Esophagus squamous epithelium (tissue), 4 donors: ENCODE results near the gene PAFAH2.

Source experiments
- CTCF ChIP-seq, 6 experiments: fragments of 450-650 bp in 4 of 6; fragments of 200-600 bp in 2 of 6; sonication (generic) in 2 of 6; IDR thresholded peaks; one replicate each; pipeline ENCODE4 v1.5.1; 2016 to 2019; ENCODE audit warnings: antibody characterized with exemption in 6 of 6, mild to moderate bottlenecking in 4 of 6, moderate library complexity in 4 of 6
- POLR2A ChIP-seq, 4 donors: fragments of 450-650 bp; IDR thresholded peaks; one replicate each; pipeline ENCODE4 v1.6.1; 2017; ENCODE audit warnings: antibody characterized with exemption in 4 of 4, mild to moderate bottlenecking in 4 of 4, moderate library complexity in 3 of 4

GRCh38 chr1:25993197-25993951, 4.5 kb downstream of the PAFAH2 start:
- no peak for TF ChIP-seq CTCF (IDR thresholded peaks at IDR 0.05)
- no peak for TF ChIP-seq POLR2A (IDR thresholded peaks at IDR 0.05)
